HUES48 (cell line): ENCODE data around the gene DPH2.

ENCODE experiments used
- H3K27ac ChIP-seq: one replicate; pipeline ENCODE4 v1.7.0; 2013; ENCODE audit warnings: low read depth, low read length, inconsistent platforms
- H3K27me3 ChIP-seq: 2 replicates; pipeline ENCODE4 v1.6.1; 2013; ENCODE audit warnings: mild to moderate bottlenecking, low read length; ENCODE audit not compliant: control insufficient read depth, insufficient read depth
- H3K36me3 ChIP-seq: 2 replicates; pipeline ENCODE4 v1.6.1; 2013; ENCODE audit warnings: low read length; ENCODE audit not compliant: control insufficient read depth, insufficient read depth
- H3K4me1 ChIP-seq: 2 replicates; pipeline ENCODE4 v1.6.1; 2013; ENCODE audit warnings: mild to moderate bottlenecking, low read length; ENCODE audit not compliant: control insufficient read depth, insufficient read depth
- H3K4me3 ChIP-seq: 2 replicates; pipeline ENCODE4 v1.5.1; 2013; ENCODE audit warnings: mild to moderate bottlenecking, low read depth, low read length
- H3K9ac ChIP-seq: 2 replicates; pipeline ENCODE4 v1.6.1; 2013; ENCODE audit warnings: mild to moderate bottlenecking, low read depth, low read length, moderate library complexity
- H3K9me3 ChIP-seq: 2 replicates; pipeline ENCODE4 v1.6.1; 2013; ENCODE audit warnings: low read length; ENCODE audit not compliant: control insufficient read depth, insufficient read depth

DPH2 gene

DNA sequence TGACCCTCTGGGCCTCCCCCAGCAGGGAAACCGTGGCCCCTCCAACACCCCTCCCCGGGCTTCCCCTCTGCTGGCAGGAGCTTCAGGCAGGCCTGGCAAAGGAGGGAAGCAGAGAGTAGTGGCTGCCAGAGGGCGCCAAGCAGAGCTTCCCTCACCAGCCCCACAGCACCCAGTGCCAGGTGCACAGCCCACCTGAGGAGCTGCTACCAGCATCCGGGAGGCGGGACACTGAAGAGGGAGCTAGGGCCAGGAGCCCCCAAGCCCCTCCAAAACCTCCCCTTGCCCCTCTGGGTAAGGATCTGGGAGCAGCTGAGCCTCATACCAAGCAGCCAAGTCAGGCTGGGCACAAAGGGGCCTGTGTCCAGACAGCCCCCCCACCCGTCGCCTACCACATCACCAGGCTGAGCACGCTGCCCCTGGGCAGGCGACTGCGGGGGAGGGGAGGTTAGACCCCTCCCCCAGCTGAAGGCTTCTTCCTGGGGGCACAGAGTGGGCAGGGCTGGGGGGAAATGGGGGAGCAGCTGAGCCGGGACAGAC lies 41.2 kb downstream of the DPH2 start:
- H3K27me3 ChIP-seq: no peaks in the 10 kb centered on the region
- peaks cover 18% of the 10 kb centered on the region for H3K36me3 ChIP-seq
- no peaks in the 10 kb centered on the region for H3K4me1 ChIP-seq
- H3K4me3 ChIP-seq: no peak overlapping the region
- H3K9me3 ChIP-seq: no peaks in the 10 kb centered on the region
- H3K9ac ChIP-seq: no peak overlapping the region
- no peak overlapping the region for H3K27ac ChIP-seq

DNA sequence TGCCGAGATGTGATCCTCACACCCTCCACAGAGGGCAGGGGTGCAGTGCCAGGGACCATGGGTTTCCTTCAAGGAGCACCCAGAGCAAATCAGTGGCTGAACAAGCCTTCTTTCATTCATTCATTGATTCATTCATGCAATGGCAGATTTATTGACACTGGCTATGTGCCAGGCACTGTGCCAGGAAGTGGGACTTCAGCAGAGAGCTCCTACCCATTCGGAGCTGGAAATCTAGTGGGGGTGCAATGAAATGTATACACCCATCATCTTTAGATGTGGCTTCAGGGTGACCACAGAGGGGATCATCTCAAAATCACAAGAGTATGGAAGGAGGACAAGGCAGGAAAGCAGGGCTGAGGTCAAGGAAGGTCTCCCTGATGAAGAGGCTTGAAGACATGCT lies 42.6 kb downstream of the DPH2 start:
- no peak overlapping the region for H3K9ac ChIP-seq
- no peaks in the 10 kb centered on the region for H3K9me3 ChIP-seq
- peaks cover 12% of the 10 kb centered on the region for H3K36me3 ChIP-seq
- no peak overlapping the region for H3K4me3 ChIP-seq
- no peak overlapping the region for H3K27ac ChIP-seq
- no peaks in the 10 kb centered on the region for H3K4me1 ChIP-seq
- no peaks in the 10 kb centered on the region for H3K27me3 ChIP-seq

DNA sequence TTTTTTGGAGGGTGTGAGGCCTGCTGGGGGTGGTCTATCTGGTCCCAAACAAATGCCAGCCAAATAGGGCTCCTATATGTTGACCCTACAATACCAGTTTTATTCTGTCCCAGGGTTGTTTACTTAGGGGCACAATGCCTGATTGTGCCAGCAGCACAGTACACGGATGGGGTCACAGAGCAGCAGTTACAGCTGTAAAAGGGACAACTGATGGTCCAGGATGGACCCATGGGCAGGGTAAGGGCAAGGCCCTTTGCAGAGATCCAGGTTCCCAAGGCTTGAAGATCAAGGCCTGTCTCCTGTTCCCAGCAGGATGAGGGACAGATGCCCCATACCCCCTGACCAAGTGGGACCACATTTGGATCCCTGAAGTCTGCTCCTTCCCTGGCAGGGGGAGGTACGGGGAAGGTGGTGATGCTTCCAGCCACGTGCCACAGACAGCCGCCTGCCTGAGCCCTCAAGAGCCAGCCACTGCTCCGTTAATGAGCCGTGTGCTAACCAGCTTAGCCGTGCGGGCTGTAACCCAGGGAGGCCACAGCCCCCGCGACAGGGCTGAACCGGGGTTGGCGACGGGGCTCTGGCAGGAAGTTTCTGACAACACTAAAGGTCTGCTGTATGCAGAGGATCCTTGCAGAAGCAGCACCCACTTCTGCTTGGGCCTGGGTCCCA lies 43.3 kb downstream of the DPH2 start:
- H3K27me3 ChIP-seq: no peaks in the 10 kb centered on the region
- H3K9ac ChIP-seq: no peak overlapping the region
- no peak overlapping the region for H3K27ac ChIP-seq
- peaks cover 11% of the 10 kb centered on the region for H3K36me3 ChIP-seq
- H3K4me3 ChIP-seq: no peak overlapping the region
- H3K4me1 ChIP-seq: no peaks in the 10 kb centered on the region
- no peaks in the 10 kb centered on the region for H3K9me3 ChIP-seq

DNA sequence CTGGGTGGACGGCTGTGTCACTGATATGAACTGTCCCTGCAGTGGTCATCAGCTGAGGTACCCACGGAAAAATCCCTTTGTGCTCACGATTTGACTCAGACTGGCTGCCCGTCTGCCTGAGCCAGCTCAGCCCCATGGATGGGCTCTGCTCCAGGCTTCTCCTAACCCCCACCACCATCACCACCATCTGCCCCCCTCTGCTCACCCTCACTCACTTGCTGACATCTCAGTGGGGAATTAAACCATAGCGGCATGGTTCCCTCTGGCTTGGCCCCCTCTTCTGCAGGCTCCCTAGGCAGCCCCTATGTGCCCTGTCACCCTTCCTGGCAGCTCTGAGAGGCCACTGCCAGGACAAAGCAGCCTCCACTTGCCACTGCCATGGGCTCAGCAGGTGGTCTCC lies 44.1 kb downstream of the DPH2 start:
- Histone ChIP-seq H3K36me3 (peaks cover 8% of the 10 kb centered on the region), H3K9me3 (no peaks in the 10 kb centered on the region), H3K27me3 (no peaks in the 10 kb centered on the region), H3K9ac (no peak overlapping the region), H3K4me1 (no peaks in the 10 kb centered on the region), H3K4me3 (no peak overlapping the region), H3K27ac (no peak overlapping the region)

DNA sequence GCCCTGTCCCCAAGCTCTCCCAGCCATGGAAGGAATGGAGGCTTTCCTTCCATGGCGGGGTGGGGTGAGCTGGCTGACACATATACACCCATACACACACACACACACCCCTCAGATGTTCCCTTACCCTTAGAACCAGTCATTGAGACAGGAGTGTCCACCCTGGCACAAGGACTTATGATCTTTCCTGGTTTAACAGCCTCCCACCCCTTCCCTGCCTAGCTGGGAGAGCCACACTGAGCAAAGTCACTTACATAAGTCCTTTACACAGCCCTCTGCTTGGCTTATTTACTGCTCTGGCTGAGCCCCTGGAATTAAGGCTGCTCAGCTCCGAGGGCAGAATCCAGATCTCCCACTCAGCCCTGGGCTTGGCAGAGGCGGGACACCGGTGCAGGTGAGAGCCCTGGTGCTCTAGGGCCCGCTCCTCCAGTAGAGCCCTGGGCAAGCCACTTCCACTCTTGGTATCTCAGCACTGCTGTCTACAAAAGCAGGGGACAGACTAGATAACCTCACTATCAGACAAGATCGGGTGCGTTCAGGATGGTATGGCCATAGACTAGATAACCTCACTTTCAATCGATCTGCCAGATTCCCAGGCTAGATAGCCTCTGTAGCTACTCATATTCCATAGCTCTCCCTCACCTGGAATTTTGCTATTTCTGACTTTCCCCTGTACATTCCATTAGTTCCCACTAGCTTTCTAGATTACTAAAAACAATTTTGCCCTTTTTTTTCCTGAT lies 44.7 kb downstream of the DPH2 start:
- Histone ChIP-seq H3K9me3 (no peaks in the 10 kb centered on the region), H3K4me1 (no peaks in the 10 kb centered on the region), H3K27me3 (no peaks in the 10 kb centered on the region), H3K36me3 (peaks cover 6% of the 10 kb centered on the region), H3K9ac (no peak overlapping the region), H3K27ac (no peak overlapping the region), H3K4me3 (no peak overlapping the region)

DNA sequence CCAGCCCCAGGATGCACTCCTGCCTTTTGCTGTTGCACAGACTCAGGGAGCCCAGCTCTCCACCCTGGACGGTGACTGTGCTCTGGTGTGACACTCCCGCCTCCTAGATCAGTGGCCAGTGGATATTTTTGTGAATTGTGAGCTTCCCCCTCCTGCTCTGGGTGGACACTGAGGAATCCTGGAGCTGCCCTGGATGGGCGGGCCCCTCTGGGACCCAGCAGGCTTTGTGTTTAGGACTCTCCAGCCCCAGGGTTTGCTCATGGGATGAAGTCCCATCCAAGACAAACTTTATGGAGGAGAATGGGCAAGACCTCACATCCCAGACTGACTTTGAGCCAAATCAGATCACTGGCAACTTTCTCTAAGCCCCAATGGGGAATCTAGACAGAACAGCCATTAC lies 45.4 kb downstream of the DPH2 start:
- Histone ChIP-seq H3K9me3 (no peaks in the 10 kb centered on the region), H3K4me3 (no peak overlapping the region), H3K27me3 (no peaks in the 10 kb centered on the region), H3K27ac (no peak overlapping the region), H3K4me1 (no peaks in the 10 kb centered on the region), H3K36me3 (peaks cover 2% of the 10 kb centered on the region; the same call in 1 of the 2 replicates), H3K9ac (no peak overlapping the region)

DNA sequence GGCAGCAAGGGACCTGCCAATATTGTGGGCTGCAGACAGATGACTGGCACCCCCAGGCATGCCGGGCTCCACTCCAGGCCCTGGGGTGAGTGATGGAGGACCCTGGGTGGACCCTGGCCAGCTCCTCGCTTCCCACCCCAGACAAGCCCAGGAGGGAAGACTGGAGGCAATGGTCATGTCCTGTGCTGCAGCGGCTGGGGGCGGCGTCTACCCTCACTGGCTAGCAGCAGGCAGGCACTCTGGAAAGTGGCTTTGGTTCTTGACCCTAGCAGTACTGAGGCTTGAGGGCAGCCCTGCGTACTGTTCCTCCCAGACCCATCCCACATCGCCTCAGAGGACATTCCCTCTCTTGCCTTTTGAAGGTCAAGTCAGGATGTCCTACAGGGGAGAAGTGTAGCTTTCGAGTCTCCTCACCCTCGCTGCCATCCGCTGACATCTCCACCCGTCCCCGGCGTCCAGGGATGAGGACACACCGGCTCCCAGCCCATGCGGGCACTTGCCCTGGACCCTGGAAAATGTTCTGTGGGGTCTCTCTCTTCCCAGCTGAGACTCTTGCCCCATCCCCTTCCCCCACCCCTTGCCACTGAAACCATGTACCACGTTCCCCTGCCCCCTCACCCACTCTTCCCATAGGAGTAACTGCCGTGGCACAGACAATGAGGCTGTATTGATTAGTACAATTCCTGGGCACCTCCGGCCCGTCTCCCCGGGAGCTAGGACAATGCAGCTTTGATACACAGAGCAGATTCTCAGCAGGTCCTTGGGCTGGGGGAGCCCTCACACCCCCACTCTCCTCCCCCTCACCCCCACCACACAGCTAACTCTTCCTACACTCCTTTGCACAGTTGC lies 46.5 kb downstream of the DPH2 start:
- Histone ChIP-seq H3K27me3 (no peaks in the 10 kb centered on the region), H3K9ac (no peak overlapping the region), H3K4me3 (no peak overlapping the region), H3K36me3 (peaks cover 10% of the 10 kb centered on the region; the same call in 1 of the 2 replicates), H3K4me1 (no peaks in the 10 kb centered on the region), H3K9me3 (no peaks in the 10 kb centered on the region), H3K27ac (no peak overlapping the region)

DNA sequence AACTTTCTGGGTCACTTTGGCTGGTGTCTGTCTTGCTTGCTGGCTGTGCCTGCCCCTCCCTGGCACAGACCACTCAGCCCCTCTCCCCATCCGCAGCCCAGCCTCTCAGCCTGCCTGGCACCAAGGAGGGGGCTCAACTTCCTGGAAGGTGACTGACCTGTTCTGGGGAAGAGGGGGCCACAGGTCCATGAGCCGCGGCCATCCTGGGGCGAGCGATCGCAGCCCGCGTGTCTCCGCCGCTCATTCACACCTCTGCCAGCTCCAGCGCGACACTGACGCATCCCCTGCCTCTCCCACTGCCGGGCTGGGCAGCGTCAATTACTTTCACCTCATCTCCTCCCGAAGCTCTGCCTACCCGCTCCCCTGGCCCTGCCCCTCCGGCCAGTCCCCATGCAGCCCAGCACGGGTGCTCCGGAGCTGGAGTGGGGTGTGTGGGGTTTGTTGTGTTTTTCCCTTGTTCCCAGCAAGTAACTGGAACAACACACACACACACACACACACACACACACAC lies 47.1 kb downstream of the DPH2 start:
- no peaks in the 10 kb centered on the region for H3K9me3 ChIP-seq
- no peaks in the 10 kb centered on the region for H3K27me3 ChIP-seq
- H3K27ac ChIP-seq: no peak overlapping the region
- H3K36me3 ChIP-seq: peaks cover 16% of the 10 kb centered on the region; the same call in 1 of the 2 replicates
- no peak overlapping the region for H3K9ac ChIP-seq
- H3K4me1 ChIP-seq: no peaks in the 10 kb centered on the region
- H3K4me3 ChIP-seq: no peak overlapping the region

DNA sequence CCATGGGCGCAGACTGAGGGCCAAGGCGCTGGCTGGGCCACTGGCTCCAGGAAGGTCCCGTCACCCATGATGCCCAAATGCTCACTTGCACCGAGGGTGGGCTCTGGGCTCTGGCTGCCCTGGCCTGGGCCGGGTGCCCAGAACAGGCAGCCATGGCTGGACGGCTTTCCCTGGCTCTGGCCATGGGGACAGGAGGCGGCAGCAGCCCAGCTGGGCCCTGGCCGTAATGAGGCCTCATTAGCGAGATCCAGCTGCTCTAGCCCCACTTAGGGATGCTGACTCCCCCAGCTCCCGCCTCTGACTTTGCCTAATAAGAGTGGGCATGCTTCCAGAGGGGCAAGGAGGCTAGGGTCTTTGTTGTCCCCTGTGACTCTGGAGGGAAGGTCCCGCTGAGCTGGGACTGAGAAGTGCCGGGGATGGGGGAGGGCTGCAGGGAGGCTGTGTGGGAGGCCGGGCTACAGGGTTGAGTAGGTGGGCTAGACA lies 49.7 kb downstream of the DPH2 start:
- Histone ChIP-seq H3K9me3 (no peaks in the 10 kb centered on the region), H3K4me3 (no peak overlapping the region), H3K9ac (no peak overlapping the region), H3K27ac (no peak overlapping the region), H3K36me3 (peaks cover 35% of the 10 kb centered on the region), H3K4me1 (no peaks in the 10 kb centered on the region), H3K27me3 (no peaks in the 10 kb centered on the region)

DNA sequence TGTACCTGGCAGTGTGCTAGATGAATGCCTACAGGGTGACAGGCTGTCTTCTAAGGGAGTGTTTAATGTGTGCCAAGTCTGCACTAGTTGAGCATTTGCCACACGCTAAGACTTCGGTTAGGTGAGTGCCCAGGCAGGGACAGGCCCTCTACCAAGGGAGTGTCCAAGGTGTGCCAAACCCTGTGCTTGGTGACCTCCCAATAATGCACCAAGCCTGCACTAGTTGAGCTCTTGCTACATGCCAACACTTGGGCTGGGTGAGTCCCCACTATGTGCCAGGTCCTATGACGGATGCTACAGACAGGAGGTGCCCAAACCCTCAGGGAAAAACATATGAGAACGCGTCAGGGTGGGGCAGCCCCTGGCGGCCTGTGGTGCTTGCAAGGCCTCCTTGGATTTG lies 50.7 kb downstream of the DPH2 start:
- no peak overlapping the region for H3K9ac ChIP-seq
- no peak overlapping the region for H3K27ac ChIP-seq
- H3K27me3 ChIP-seq: no peaks in the 10 kb centered on the region
- no peaks in the 10 kb centered on the region for H3K4me1 ChIP-seq
- H3K9me3 ChIP-seq: no peaks in the 10 kb centered on the region
- H3K4me3 ChIP-seq: no peak overlapping the region
- H3K36me3 ChIP-seq: peaks cover 35% of the 10 kb centered on the region
